H1 (cell line): ENCODE results near the gene OGFOD3.

Source experiments
- HDAC6 ChIP-seq: IDR thresholded peaks from one replicate; pipeline ENCODE4 v1.7.1; 2012; ENCODE audit warnings: low read depth, mild to moderate bottlenecking, inconsistent platforms, low read length, moderate library complexity
- JUN ChIP-seq: IDR thresholded peaks from 2 replicates; pipeline ENCODE4 v1.6.1; 2011; ENCODE audit warnings: low read depth, mild to moderate bottlenecking, improper control_type of control experiment, low read length
- MAFK ChIP-seq: IDR thresholded peaks from 2 replicates; pipeline ENCODE4 v1.6.1; 2012; ENCODE audit warnings: low read depth, mild to moderate bottlenecking, improper control_type of control experiment, low read length
- NRF1 ChIP-seq: IDR thresholded peaks from 2 replicates; pipeline ENCODE4 v1.6.1; 2011; ENCODE audit warnings: mild to moderate bottlenecking, low read depth, low read length, improper control_type of control experiment
- RAD21 ChIP-seq, 2 experiments: IDR thresholded peaks in 1 of 2; conservative IDR thresholded peaks in 1 of 2; 2 replicates each; pipeline ENCODE4 v1.6.1; 2011; ENCODE audit warnings: low read depth in 2 of 2, low read length in 2 of 2, improper control_type of control experiment in 1 of 2, inconsistent platforms in 1 of 2, mild to moderate bottlenecking in 1 of 2, moderate library complexity in 1 of 2
- TAF1 ChIP-seq: IDR thresholded peaks from 2 replicates; pipeline ENCODE4 v1.6.1; 2011; ENCODE audit warnings: mild to moderate bottlenecking, low read depth, low read length
- TF ChIP-seq, protein P1 (sequence below), 3 experiments: IDR thresholded peaks; 1 replicate in 2 of 3; 2 replicates in 1 of 3; pipeline versions ENCODE4 v1.5.1 to v1.6.1; 2011; ENCODE audit warnings: low read length in 3 of 3, mild to moderate bottlenecking in 3 of 3, inconsistent platforms in 2 of 3, low read depth in 1 of 3, moderate library complexity in 1 of 3; ENCODE audit not compliant: insufficient read depth in 1 of 3; ENCODE audit errors: control extremely low read depth in 1 of 3

DNA sequence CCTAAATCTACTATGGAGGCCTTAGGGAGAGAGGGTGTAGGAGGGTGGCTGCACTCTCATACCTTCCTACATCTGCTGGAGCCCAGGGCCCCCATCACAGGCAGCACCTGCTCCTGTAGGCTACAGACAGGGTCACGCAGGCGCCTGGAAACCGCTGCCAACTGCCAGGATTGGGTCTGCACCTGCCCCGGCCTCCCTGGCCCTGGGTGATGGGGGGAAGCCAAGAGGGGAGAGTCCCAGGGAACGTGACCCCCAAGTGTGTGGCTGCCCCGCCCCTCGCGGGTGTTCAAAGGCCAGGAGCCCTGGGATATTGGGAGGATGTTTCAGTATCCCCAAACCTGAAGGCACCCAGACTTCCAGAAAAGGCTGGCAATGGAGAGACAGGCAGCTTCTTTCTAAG lies 64.9 kb downstream of the OGFOD3 start:
- TF ChIP-seq, protein P1, sequence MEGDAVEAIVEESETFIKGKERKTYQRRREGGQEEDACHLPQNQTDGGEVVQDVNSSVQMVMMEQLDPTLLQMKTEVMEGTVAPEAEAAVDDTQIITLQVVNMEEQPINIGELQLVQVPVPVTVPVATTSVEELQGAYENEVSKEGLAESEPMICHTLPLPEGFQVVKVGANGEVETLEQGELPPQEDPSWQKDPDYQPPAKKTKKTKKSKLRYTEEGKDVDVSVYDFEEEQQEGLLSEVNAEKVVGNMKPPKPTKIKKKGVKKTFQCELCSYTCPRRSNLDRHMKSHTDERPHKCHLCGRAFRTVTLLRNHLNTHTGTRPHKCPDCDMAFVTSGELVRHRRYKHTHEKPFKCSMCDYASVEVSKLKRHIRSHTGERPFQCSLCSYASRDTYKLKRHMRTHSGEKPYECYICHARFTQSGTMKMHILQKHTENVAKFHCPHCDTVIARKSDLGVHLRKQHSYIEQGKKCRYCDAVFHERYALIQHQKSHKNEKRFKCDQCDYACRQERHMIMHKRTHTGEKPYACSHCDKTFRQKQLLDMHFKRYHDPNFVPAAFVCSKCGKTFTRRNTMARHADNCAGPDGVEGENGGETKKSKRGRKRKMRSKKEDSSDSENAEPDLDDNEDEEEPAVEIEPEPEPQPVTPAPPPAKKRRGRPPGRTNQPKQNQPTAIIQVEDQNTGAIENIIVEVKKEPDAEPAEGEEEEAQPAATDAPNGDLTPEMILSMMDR (IDR thresholded peaks at IDR 0.05; ENCODE audit: control extremely low read depth in 1 of 3, insufficient read depth in 1 of 3, low read depth in 1 of 3, low read length in 3 of 3), result no peak
- TF ChIP-seq JUN (no peak), RAD21 (IDR thresholded peaks at IDR 0.05 in 1 of 2, conservative IDR thresholded peaks at IDR 0.05 in 1 of 2; ENCODE audit: low read depth in 2 of 2, low read length in 2 of 2) (no peak), MAFK (no peak), TAF1 (no peak), HDAC6 (no peak), NRF1 (no peak)
